IgD-negative memory B cell (primary cell): ENCODE data around the gene RAB11FIP5. TPM values are rescaled to one million over a fixed set of nuclear protein-coding genes. Genes with fewer than 3 reads are reported as not detected.
"Not testable (repeated sequence)": the region's sequence is repeated elsewhere in the genome, so short reads cannot be mapped to it uniquely, and the experiment has no call there.

Source experiments
- H3K27ac Mint-ChIP-seq, 3 donors: one replicate each; pipeline ENCODE4 v1.8.0; 2020 to 2022; ENCODE audit warnings: mild to moderate bottlenecking in 3 of 3, mixed read lengths in 3 of 3, moderate library complexity in 1 of 3
- H3K27me3 Mint-ChIP-seq: one replicate; pipeline ENCODE4 v1.8.0; 2021; ENCODE audit warnings: mixed read lengths
- H3K36me3 Mint-ChIP-seq: one replicate; pipeline ENCODE4 v1.8.0; 2020; ENCODE audit warnings: mild to moderate bottlenecking, mixed read lengths
- H3K4me1 Mint-ChIP-seq, 3 donors: one replicate each; pipeline ENCODE4 v1.8.0; 2020 to 2022; ENCODE audit warnings: mixed read lengths in 3 of 3, mild to moderate bottlenecking in 1 of 3
- H3K4me3 Mint-ChIP-seq, 4 donors: one replicate each; pipeline ENCODE4 v1.8.0; 2020 to 2022; ENCODE audit warnings: mild to moderate bottlenecking in 4 of 4, mixed read lengths in 4 of 4, moderate library complexity in 3 of 4
- H3K9me3 Mint-ChIP-seq, 3 donors: one replicate each; pipeline ENCODE4 v1.8.0; 2020 to 2021; ENCODE audit warnings: mixed read lengths in 3 of 3, mild to moderate bottlenecking in 1 of 3
- polyA plus RNA-seq: library from polyadenylated mRNA; unstranded; fragments of 300-500 nt; fragmentation: Illumina TruSeq; gene quantifications from one replicate; pipeline ENCODE4 v1.2.3, GENCODE V29; 2021

RAB11FIP5 gene
- polyA plus RNA-seq, result 4.8 TPM

- Mint-ChIP-seq H3K36me3 (no peaks in the 10 kb centered on the region), H3K4me3 (peak within 1 kb of the TSS; percentile 79 to 92 (median 84)), H3K4me1 (peaks cover 4 to 8% (median 4%) of the 10 kb centered on the region in 3 donors), H3K9me3 (no peaks in the 10 kb centered on the region), H3K27me3 (peaks cover 8% of the 10 kb centered on the region), H3K27ac (peak within 1 kb of the TSS in 1 of 3 donors; percentile 62)
Measured at GRCh38 chr2:73112913-73113854, at the start of gene RAB11FIP5. Gene RAB11FIP5, minus strand, starts transcription at chr2:73112948. Its CDS starts 171 bp downstream, at chr2:73112777.

- H3K9me3 Mint-ChIP-seq, result peaks cover 0 to 9% (median 0%) of the 10 kb centered on the region in 3 donors
- peaks cover 33% of the 10 kb centered on the region for H3K27me3 Mint-ChIP-seq
- H3K27ac Mint-ChIP-seq, result no peak overlapping the region
- no peaks in the 10 kb centered on the region for H3K36me3 Mint-ChIP-seq
- no peaks in the 10 kb centered on the region for H3K4me1 Mint-ChIP-seq
- H3K4me3 Mint-ChIP-seq, result no peak overlapping the region
Measured at GRCh38 chr2:73156539-73157124, 43.9 kb upstream of the RAB11FIP5 start.

- H3K27ac Mint-ChIP-seq, result no peak overlapping the region
- no peak overlapping the region for H3K4me3 Mint-ChIP-seq
- H3K4me1 Mint-ChIP-seq, result peaks cover 0 to 2% (median 0%) of the 10 kb centered on the region in 3 donors
- peaks cover 0 to 2% (median 0%) of the 10 kb centered on the region in 3 donors for H3K9me3 Mint-ChIP-seq
- H3K27me3 Mint-ChIP-seq, result peaks cover 10% of the 10 kb centered on the region
- peaks cover 3% of the 10 kb centered on the region for H3K36me3 Mint-ChIP-seq
Measured at GRCh38 chr2:73142937-73143336, 30.2 kb upstream of the RAB11FIP5 start.

- peaks cover 10% of the 10 kb centered on the region for H3K27me3 Mint-ChIP-seq
- H3K4me1 Mint-ChIP-seq, result peaks cover 0 to 2% (median 0%) of the 10 kb centered on the region in 3 donors
- no peak overlapping the region for H3K27ac Mint-ChIP-seq
- no peak overlapping the region for H3K4me3 Mint-ChIP-seq
- peaks cover 3% of the 10 kb centered on the region for H3K36me3 Mint-ChIP-seq
- peaks cover 0 to 4% (median 0%) of the 10 kb centered on the region in 3 donors for H3K9me3 Mint-ChIP-seq
Measured at GRCh38 chr2:73141896-73142295, 29.1 kb upstream of the RAB11FIP5 start.

GRCh38 chr2:73135236-73135635 lies 22.5 kb upstream of the RAB11FIP5 start:
- Mint-ChIP-seq H3K36me3 (no peaks in the 10 kb centered on the region), H3K9me3 (peaks cover 0 to 6% (median 0%) of the 10 kb centered on the region in 3 donors), H3K27ac (no peak overlapping the region), H3K27me3 (no peaks in the 10 kb centered on the region), H3K4me1 (peaks cover 0 to 2% (median 0%) of the 10 kb centered on the region in 3 donors), H3K4me3 (no peak overlapping the region)

- no peak overlapping the region for H3K27ac Mint-ChIP-seq
- peaks cover 0 to 2% (median 0%) of the 10 kb centered on the region in 3 donors for H3K4me1 Mint-ChIP-seq
- H3K4me3 Mint-ChIP-seq, result peak overlapping the region in 1 of 4 donors; percentile 1
- no peaks in the 10 kb centered on the region for H3K36me3 Mint-ChIP-seq
- peaks cover 0 to 6% (median 0%) of the 10 kb centered on the region in 3 donors for H3K9me3 Mint-ChIP-seq
- H3K27me3 Mint-ChIP-seq, result peaks cover 3% of the 10 kb centered on the region
Measured at GRCh38 chr2:73134471-73134870, 21.7 kb upstream of the RAB11FIP5 start.

- Mint-ChIP-seq H3K27ac (no peak overlapping the region), H3K4me3 (no peak overlapping the region), H3K36me3 (no peaks in the 10 kb centered on the region), H3K27me3 (peaks cover 9% of the 10 kb centered on the region), H3K4me1 (peaks cover 0 to 2% (median 0%) of the 10 kb centered on the region in 3 donors), H3K9me3 (peaks cover 0 to 6% (median 0%) of the 10 kb centered on the region in 3 donors)
Measured at GRCh38 chr2:73133566-73134197, 20.9 kb upstream of the RAB11FIP5 start.

- Mint-ChIP-seq H3K36me3 (no peaks in the 10 kb centered on the region), H3K27ac (no peak overlapping the region), H3K4me3 (no peak overlapping the region), H3K4me1 (peaks cover 0 to 2% (median 0%) of the 10 kb centered on the region in 3 donors), H3K27me3 (peaks cover 14% of the 10 kb centered on the region), H3K9me3 (peaks cover 0 to 3% (median 0%) of the 10 kb centered on the region in 3 donors)
Measured at GRCh38 chr2:73131807-73132206, 19.1 kb upstream of the RAB11FIP5 start.

GRCh38 chr2:73130790-73131189 lies 18.0 kb upstream of the RAB11FIP5 start:
- no peak overlapping the region for H3K4me3 Mint-ChIP-seq
- no peaks in the 10 kb centered on the region for H3K36me3 Mint-ChIP-seq
- peaks cover 0 to 2% (median 0%) of the 10 kb centered on the region in 3 donors for H3K4me1 Mint-ChIP-seq
- H3K27me3 Mint-ChIP-seq, result peaks cover 14% of the 10 kb centered on the region
- H3K9me3 Mint-ChIP-seq, result peaks cover 0 to 3% (median 0%) of the 10 kb centered on the region in 3 donors
- no peak overlapping the region for H3K27ac Mint-ChIP-seq

GRCh38 chr2:73128841-73129535 lies 16.2 kb upstream of the RAB11FIP5 start:
- Mint-ChIP-seq H3K9me3 (peaks cover 0 to 2% (median 0%) of the 10 kb centered on the region in 3 donors), H3K4me3 (no peak overlapping the region), H3K27me3 (peaks cover 14% of the 10 kb centered on the region), H3K4me1 (peaks cover 0 to 2% (median 0%) of the 10 kb centered on the region in 3 donors), H3K27ac (no peak overlapping the region), H3K36me3 (no peaks in the 10 kb centered on the region)

GRCh38 chr2:73122536-73122935 lies 9.8 kb upstream of the RAB11FIP5 start:
- H3K4me1 Mint-ChIP-seq, result no peaks in the 10 kb centered on the region
- no peak overlapping the region for H3K4me3 Mint-ChIP-seq
- no peak overlapping the region for H3K27ac Mint-ChIP-seq
- H3K36me3 Mint-ChIP-seq, result no peaks in the 10 kb centered on the region
- H3K9me3 Mint-ChIP-seq, result peaks cover 0 to 2% (median 0%) of the 10 kb centered on the region in 3 donors
- peaks cover 6% of the 10 kb centered on the region for H3K27me3 Mint-ChIP-seq

GRCh38 chr2:73119611-73120239 lies 7.0 kb upstream of the RAB11FIP5 start:
- not testable (repeated sequence) for H3K36me3 Mint-ChIP-seq, H3K27me3 Mint-ChIP-seq, H3K4me3 Mint-ChIP-seq, H3K9me3 Mint-ChIP-seq, H3K27ac Mint-ChIP-seq, H3K4me1 Mint-ChIP-seq

- H3K36me3 Mint-ChIP-seq, result no peaks in the 10 kb centered on the region
- H3K27ac Mint-ChIP-seq, result no peak overlapping the region
- H3K4me3 Mint-ChIP-seq, result no peak overlapping the region
- H3K4me1 Mint-ChIP-seq, result peaks cover 0 to 3% (median 0%) of the 10 kb centered on the region in 3 donors
- peaks cover 4% of the 10 kb centered on the region for H3K27me3 Mint-ChIP-seq
- no peaks in the 10 kb centered on the region for H3K9me3 Mint-ChIP-seq
Measured at GRCh38 chr2:73117441-73117840, 4.7 kb upstream of the RAB11FIP5 start.
